SU-DHL-6 (cell line): ENCODE data around the gene KLRC3.

Experiments
- CTCF ChIP-seq: fragments of 200-600 bp; sonication (generic); IDR thresholded peaks from one replicate; pipeline ENCODE4 v1.5.1; 2017; ENCODE audit warnings: antibody characterized with exemption, mild to moderate bottlenecking, low read length, moderate library complexity; ENCODE audit not compliant: insufficient read depth, poor library complexity, severe bottlenecking
- EZH2phosphoT487 ChIP-seq: fragments of 200-600 bp; sonication (generic), shearing (Covaris generic); conservative IDR thresholded peaks from 2 replicates; pipeline ENCODE4 v1.6.1; 2018; ENCODE audit warnings: mild to moderate bottlenecking, antibody characterized with exemption, low read length, moderate library complexity, mixed read lengths

GRCh38 chr12:10368206-10369171 is 51.9 kb downstream of the KLRC3 start:
- TF ChIP-seq CTCF (no peak), EZH2phosphoT487 (no peak)
